ENCODE results near the gene ZNF678. TPM values are rescaled to one million over a fixed set of nuclear protein-coding genes. Genes with fewer than 3 reads are reported as not detected.

ZNF678 gene
- polyA plus RNA-seq (2011; rRNA removed) (6.5 and 6.9 TPM in 2 replicates), polyA plus RNA-seq (2017; fragmentation: RNase III; extraction: RNeasy Plus Mini Kit Qiagen cat#74134 plus additional on column Dnase treatment) (2.9 to 3.5 TPM (median 3.2 TPM) in 3 replicates), polyA minus RNA-seq (2011; rRNA and poly(A)+ RNA removed) (18.6 and 22.9 TPM in 2 replicates)
- polyA plus RNA-seq (2012; cell fraction: cytosol; rRNA removed), result 0.74 and 0.87 TPM in 2 replicates
- polyA plus RNA-seq (2012; cell fraction: nucleus; rRNA removed), result 0.98 and 2.4 TPM in 2 replicates

DNA sequence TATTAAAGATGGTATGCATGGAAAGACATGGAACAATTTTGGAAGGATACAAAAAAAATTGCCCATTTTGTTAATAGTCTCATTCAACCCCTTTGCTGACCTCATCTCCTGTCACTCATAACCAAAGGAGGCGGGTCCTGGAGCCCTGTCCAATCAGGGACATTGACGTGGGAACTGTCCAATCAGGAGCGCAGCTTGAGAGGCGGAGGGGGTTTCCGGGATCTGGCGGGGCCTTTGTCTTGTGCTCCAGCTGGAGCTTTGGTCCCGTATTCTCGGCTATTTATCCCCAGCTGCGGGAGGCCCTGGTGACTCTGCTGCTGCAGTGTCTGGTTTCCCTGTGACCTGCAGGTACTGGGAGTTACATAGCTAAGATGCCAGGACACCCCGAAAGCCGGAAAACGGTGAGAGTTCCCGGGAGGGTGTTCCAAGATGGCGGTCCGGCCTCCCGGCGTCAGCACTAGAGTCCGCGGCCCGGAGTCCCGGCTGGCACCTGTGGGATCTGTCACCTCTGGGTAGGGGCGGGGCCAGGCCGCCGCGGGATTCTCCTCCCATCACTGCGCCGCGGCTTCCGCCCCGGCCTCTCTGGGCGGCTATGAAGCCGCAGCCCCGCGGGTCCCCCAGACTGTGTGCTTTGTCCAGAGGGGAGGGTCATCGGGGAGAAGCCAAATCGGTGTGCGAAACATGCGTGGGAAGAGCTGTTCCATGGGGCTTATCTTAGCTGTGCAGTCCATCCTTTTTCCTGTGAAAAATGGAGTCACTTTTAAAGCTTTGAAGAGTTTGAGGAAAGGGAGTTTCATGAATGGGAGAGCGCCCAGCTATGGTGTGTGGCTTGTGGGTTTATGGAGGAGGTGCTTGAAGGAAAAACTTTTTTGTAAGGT, at the start of gene ZNF678:
TSS of gene ZNF678 (plus strand) at position 233 of the 878 bp plus-strand sequence. CDS start 87,436 bp downstream, outside the sequence.
- ChIA-PET CTCF (interaction anchor here (0.7 to 3.4 kb wide), 3 partner anchors 19 to 114 kb away, joined by 3 to 14 read pairs (median 4); no protein-coding TSS in a partner anchor), POLR2A (interaction anchor here (0.6 to 1.6 kb wide), 4 partner anchors 18 to 181 kb away, joined by 3 to 6 read pairs (median 4); no protein-coding TSS in a partner anchor)
- peak within 1 kb of the TSS; percentile 93 for H3K27ac ChIP-seq
- FAIRE-seq, result peak; percentile 54
- peak within 1 kb of the TSS; percentile 76 for H3K4me2 ChIP-seq
- ATAC-seq, result peak; percentile 98
- H3K9me3 ChIP-seq, result peaks cover 41% of the 10 kb centered on the region
- 1% methylated on average over 23 of the region's 39 CpGs for WGBS (ENCODE audit: missing lambda C conversion rate)
- H3K4me1 ChIP-seq, result no peaks in the 10 kb centered on the region
- H3K4me3 ChIP-seq, result peak within 1 kb of the TSS; percentile 61
- TF ChIP-seq MAFK (IDR thresholded peaks at IDR 0.05; ENCODE audit: partially characterized antibody) (peak; percentile 47), CEBPB (IDR thresholded peaks at IDR 0.05) (no peak), ELK1 (IDR thresholded peaks at IDR 0.05; ENCODE audit: low read depth, low read length) (no peak), PBX3 (IDR thresholded peaks at IDR 0.05) (peak; percentile 83), CHD2 (IDR thresholded peaks at IDR 0.05; ENCODE audit: low read length, partially characterized antibody) (no peak), JUN (IDR thresholded peaks at IDR 0.05) (peak in 1 of 2 experiments; percentile 73; a peak in 3 of 5 replicates), RARB (CRISPR knock-in tag; IDR thresholded peaks at IDR 0.05) (no peak), RAD21 (conservative IDR thresholded peaks at IDR 0.05 in 1 of 2, IDR thresholded peaks at IDR 0.05 in 1 of 2) (no peak), PHF8 (IDR thresholded peaks at IDR 0.05; ENCODE audit: borderline replicate concordance, low read depth) (peak; percentile 86), GATA3 (IDR thresholded peaks at IDR 0.05; ENCODE audit: borderline replicate concordance) (peak; percentile 31; the same call in 1 of the 2 replicates), HOXB5 (CRISPR knock-in tag; IDR thresholded peaks at IDR 0.05) (peak; percentile 14; the same call in 1 of the 2 replicates), POLR2A (IDR thresholded peaks at IDR 0.05; ENCODE audit: low read length) (peak; percentile 78), RFX5 (IDR thresholded peaks at IDR 0.05) (peak; percentile 69; the same call in 1 of the 2 replicates), EHF (CRISPR knock-in tag; IDR thresholded peaks at IDR 0.05) (peak; percentile 53; the same call in 1 of the 2 replicates), KDM1A (IDR thresholded peaks at IDR 0.05; ENCODE audit: low read depth) (no peak)
- TF ChIP-seq, protein P1, sequence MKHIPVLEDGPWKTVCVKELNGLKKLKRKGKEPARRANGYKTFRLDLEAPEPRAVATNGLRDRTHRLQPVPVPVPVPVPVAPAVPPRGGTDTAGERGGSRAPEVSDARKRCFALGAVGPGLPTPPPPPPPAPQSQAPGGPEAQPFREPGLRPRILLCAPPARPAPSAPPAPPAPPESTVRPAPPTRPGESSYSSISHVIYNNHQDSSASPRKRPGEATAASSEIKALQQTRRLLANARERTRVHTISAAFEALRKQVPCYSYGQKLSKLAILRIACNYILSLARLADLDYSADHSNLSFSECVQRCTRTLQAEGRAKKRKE (CRISPR knock-in tag; IDR thresholded peaks at IDR 0.05; ENCODE audit: low read depth), result 0 out of 2 replicates have a peak, but pooled peaks have one; percentile 39
- TF ChIP-seq, protein P2, sequence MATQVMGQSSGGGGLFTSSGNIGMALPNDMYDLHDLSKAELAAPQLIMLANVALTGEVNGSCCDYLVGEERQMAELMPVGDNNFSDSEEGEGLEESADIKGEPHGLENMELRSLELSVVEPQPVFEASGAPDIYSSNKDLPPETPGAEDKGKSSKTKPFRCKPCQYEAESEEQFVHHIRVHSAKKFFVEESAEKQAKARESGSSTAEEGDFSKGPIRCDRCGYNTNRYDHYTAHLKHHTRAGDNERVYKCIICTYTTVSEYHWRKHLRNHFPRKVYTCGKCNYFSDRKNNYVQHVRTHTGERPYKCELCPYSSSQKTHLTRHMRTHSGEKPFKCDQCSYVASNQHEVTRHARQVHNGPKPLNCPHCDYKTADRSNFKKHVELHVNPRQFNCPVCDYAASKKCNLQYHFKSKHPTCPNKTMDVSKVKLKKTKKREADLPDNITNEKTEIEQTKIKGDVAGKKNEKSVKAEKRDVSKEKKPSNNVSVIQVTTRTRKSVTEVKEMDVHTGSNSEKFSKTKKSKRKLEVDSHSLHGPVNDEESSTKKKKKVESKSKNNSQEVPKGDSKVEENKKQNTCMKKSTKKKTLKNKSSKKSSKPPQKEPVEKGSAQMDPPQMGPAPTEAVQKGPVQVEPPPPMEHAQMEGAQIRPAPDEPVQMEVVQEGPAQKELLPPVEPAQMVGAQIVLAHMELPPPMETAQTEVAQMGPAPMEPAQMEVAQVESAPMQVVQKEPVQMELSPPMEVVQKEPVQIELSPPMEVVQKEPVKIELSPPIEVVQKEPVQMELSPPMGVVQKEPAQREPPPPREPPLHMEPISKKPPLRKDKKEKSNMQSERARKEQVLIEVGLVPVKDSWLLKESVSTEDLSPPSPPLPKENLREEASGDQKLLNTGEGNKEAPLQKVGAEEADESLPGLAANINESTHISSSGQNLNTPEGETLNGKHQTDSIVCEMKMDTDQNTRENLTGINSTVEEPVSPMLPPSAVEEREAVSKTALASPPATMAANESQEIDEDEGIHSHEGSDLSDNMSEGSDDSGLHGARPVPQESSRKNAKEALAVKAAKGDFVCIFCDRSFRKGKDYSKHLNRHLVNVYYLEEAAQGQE (IDR thresholded peaks at IDR 0.05), result peak; percentile 26; the same call in 1 of the 2 replicates
- peak; percentile 97 to 99 for DNase-seq (ENCODE audit: low read depth in 1 of 2, low spot score in 1 of 2)
